Measurements from ENCODE around the gene CTNND2. TPM values are rescaled to one million over a fixed set of nuclear protein-coding genes. Genes with fewer than 3 reads are reported as not detected.

CTNND2 gene
- total RNA-seq, 1 donor from 2014 or later, result 13.9 TPM

- Histone ChIP-seq H3K79me2 (ENCODE audit: low read depth) (no peaks in the 10 kb centered on the region), H3K27ac (no peak overlapping the region), H4K20me1 (ENCODE audit: low read depth) (no peaks in the 10 kb centered on the region), H2AFZ (replicated peaks) (no peak overlapping the region), H3K4me2 (no peak overlapping the region), H3K9me3 (ENCODE audit: low read depth) (no peaks in the 10 kb centered on the region), H3K9ac (no peak overlapping the region), H3K27me3 (no peaks in the 10 kb centered on the region), H3K4me1 (peaks cover 7% of the 10 kb centered on the region), H3F3A (ENCODE audit: low read depth) (peaks cover 4% of the 10 kb centered on the region), H3K36me3 (no peaks in the 10 kb centered on the region), H3K4me3 (no peak overlapping the region)
- Mint-ChIP-seq H3K27me3 (ENCODE audit: insufficient read depth, low read depth) (no peaks in the 10 kb centered on the region), H3K4me3 (no peak overlapping the region), H3K36me3 (peaks cover 5% of the 10 kb centered on the region), H3K27ac (no peak overlapping the region), H3K4me1 (peaks cover 4% of the 10 kb centered on the region), H3K9me3 (peaks cover 2% of the 10 kb centered on the region)
- no peak for TF ChIP-seq EZH2 (IDR thresholded peaks at IDR 0.05)
- no peak for TF ChIP-seq CTCF (IDR thresholded peaks at IDR 0.05)
- TF ChIP-seq EZH2phosphoT487 (IDR thresholded peaks at IDR 0.05), result no peak
- no peak for DNase-seq (ENCODE audit: low spot score)
Observed at GRCh38 chr5:11518676-11519075, 385.6 kb downstream of the CTNND2 start.

- H3F3A ChIP-seq (ENCODE audit: low read depth), result no peaks in the 10 kb centered on the region
- no peaks in the 10 kb centered on the region for H3K36me3 ChIP-seq
- no peaks in the 10 kb centered on the region for H3K27me3 ChIP-seq
- Mint-ChIP-seq H3K9me3 (no peaks in the 10 kb centered on the region), H3K4me3 (no peak overlapping the region), H3K27me3 (ENCODE audit: insufficient read depth, low read depth) (no peaks in the 10 kb centered on the region), H3K36me3 (peaks cover 5% of the 10 kb centered on the region), H3K4me1 (peaks cover 15% of the 10 kb centered on the region), H3K27ac (no peak overlapping the region)
- no peak overlapping the region for H3K27ac ChIP-seq
- no peaks in the 10 kb centered on the region for H3K9me3 ChIP-seq (ENCODE audit: low read depth)
- no peak overlapping the region for H2AFZ ChIP-seq (replicated peaks)
- no peak overlapping the region for H3K4me2 ChIP-seq
- H3K4me1 ChIP-seq, result no peaks in the 10 kb centered on the region
- H3K79me2 ChIP-seq (ENCODE audit: low read depth), result no peaks in the 10 kb centered on the region
- H3K9ac ChIP-seq, result no peak overlapping the region
- no peak for TF ChIP-seq CTCF (IDR thresholded peaks at IDR 0.05)
- no peak for TF ChIP-seq EZH2phosphoT487 (IDR thresholded peaks at IDR 0.05)
- H4K20me1 ChIP-seq (ENCODE audit: low read depth), result no peaks in the 10 kb centered on the region
- no peak overlapping the region for H3K4me3 ChIP-seq
- no peak for DNase-seq (ENCODE audit: low spot score)
Observed at GRCh38 chr5:11514705-11515432, 389.4 kb downstream of the CTNND2 start.

- no peak overlapping the region for H3K27ac Mint-ChIP-seq
Observed at GRCh38 chr5:11511878-11512277, 392.4 kb downstream of the CTNND2 start.

More at GRCh38 chr5:11511878-11512277, 392.4 kb downstream of the CTNND2 start:
- Histone ChIP-seq H3K4me1 (no peaks in the 10 kb centered on the region), H2AFZ (replicated peaks) (no peak overlapping the region), H3K4me2 (no peak overlapping the region), H3K9me3 (ENCODE audit: low read depth) (no peaks in the 10 kb centered on the region), H3K4me3 (no peak overlapping the region), H3F3A (ENCODE audit: low read depth) (no peaks in the 10 kb centered on the region), H4K20me1 (ENCODE audit: low read depth) (no peaks in the 10 kb centered on the region), H3K36me3 (no peaks in the 10 kb centered on the region), H3K27ac (no peak overlapping the region), H3K27me3 (no peaks in the 10 kb centered on the region), H3K79me2 (ENCODE audit: low read depth) (no peaks in the 10 kb centered on the region), H3K9ac (no peak overlapping the region)
- peaks cover 15% of the 10 kb centered on the region for H3K4me1 Mint-ChIP-seq
- H3K36me3 Mint-ChIP-seq, result peaks cover 1% of the 10 kb centered on the region
- H3K4me3 Mint-ChIP-seq, result no peak overlapping the region
- peaks cover 2% of the 10 kb centered on the region for H3K27me3 Mint-ChIP-seq (ENCODE audit: insufficient read depth, low read depth)
- H3K9me3 Mint-ChIP-seq, result no peaks in the 10 kb centered on the region
- no peak for DNase-seq (ENCODE audit: low spot score)
- no peak for TF ChIP-seq CTCF (IDR thresholded peaks at IDR 0.05)
